Measurements from ENCODE around the gene ATF1.
"Not testable (repeated sequence)": the region's sequence is repeated elsewhere in the genome, so short reads cannot be mapped to it uniquely, and the experiment has no call there.

Gene ATF1

DNA sequence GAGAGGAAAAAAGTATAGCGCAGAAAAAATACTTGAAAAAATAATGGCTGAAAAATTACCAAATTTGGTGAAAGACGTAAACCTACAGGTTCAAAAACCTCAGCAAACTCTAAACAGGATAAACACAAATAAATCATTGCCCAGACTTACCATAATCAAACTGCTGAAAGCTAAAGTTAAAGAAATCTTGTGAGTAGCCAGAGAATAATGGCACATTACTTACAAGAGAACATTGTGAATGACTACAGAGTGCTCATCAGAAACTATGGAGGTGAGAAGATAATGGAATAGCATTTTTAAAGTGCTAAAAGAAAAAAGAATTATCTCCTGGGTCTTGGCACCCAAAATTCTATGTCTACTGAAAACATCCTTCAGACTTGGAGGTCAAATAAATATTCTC, 36.0 kb downstream of the ATF1 start:
- Histone ChIP-seq H3K36me3 (ENCODE audit: insufficient read depth, insufficient read length, low read length) (peaks cover 44% of the 10 kb centered on the region), H3K9ac (ENCODE audit: insufficient read length, low read depth) (no peak overlapping the region), H3K4me1 (ENCODE audit: insufficient read depth, insufficient read length) (no peaks in the 10 kb centered on the region), H3K27me3 (ENCODE audit: insufficient read depth, insufficient read length) (no peaks in the 10 kb centered on the region), H3K9me3 (ENCODE audit: insufficient read depth, low read length) (peaks cover 18% of the 10 kb centered on the region), H3K4me3 (ENCODE audit: insufficient read length, low read depth) (no peak overlapping the region)
- no peak for DNase-seq (ENCODE audit: low read depth, low spot score)
- TF ChIP-seq ZNF274 (IDR thresholded peaks at IDR 0.05; ENCODE audit: low read depth, low read length) (no peak), SUZ12 (IDR thresholded peaks at IDR 0.05; ENCODE audit: extremely low read depth, insufficient read depth, insufficient read length) (no peak)

DNA sequence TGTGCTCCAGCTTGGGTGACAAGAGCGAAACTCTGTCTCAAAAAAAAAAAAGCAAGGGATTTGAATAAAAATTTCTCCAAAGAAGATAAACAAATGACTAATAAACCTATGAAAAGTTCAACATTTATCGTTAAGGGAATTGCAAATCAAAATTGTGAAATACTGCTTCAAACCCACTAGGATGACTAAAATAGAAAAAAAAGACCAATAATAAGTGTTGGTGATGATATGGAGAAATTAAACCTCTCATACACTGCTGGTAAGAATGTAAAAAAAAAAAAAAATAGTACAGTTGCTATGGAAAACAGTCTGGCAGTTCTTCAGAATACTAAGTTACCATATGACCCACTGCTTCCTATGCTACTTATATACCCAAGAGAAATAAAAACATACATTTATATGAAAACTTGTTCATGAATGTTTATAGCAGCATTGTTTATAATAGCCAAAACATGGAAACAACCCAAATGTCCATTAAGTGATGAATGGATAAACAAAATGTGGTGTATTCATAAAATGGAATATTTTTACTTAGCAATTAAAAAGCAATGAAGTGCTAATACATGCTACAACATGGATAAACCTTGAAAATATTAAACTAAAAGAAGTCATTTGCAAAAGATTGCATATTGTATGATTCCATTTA, 39.5 kb downstream of the ATF1 start:
- Histone ChIP-seq H3K4me3 (ENCODE audit: insufficient read length, low read depth) (no peak overlapping the region), H3K27me3 (ENCODE audit: insufficient read depth, insufficient read length) (no peaks in the 10 kb centered on the region), H3K9me3 (ENCODE audit: insufficient read depth, low read length) (peaks cover 18% of the 10 kb centered on the region), H3K9ac (ENCODE audit: insufficient read length, low read depth) (no peak overlapping the region), H3K36me3 (ENCODE audit: insufficient read depth, insufficient read length, low read length) (peaks cover 21% of the 10 kb centered on the region), H3K4me1 (ENCODE audit: insufficient read depth, insufficient read length) (no peaks in the 10 kb centered on the region)
- TF ChIP-seq SUZ12 (IDR thresholded peaks at IDR 0.05; ENCODE audit: extremely low read depth, insufficient read depth, insufficient read length), result no peak
- no peak for TF ChIP-seq ZNF274 (IDR thresholded peaks at IDR 0.05; ENCODE audit: low read depth, low read length)
- TF ChIP-seq YY1 (IDR thresholded peaks at IDR 0.05; ENCODE audit: insufficient read depth, insufficient read length), result no peak
- no peak for DNase-seq (ENCODE audit: low read depth, low spot score)

DNA sequence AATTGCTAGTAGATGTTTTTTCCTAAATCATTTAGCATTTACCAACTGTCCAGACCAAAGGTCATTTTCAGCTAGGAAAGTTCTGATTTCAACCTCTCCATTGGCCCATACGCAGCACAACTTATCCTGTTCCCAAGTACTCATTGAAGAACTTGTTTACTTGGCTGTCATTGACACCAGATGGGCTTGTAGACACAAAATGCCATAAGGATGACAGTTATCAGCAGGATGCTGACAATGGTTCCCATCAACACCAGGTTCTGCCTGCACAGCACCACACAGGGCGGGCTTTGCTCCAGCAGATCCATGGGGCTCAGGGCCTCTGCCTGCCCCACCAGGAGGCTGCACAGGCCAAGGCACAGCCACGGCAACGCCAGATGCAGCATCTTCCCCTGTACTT, 42.3 kb downstream of the ATF1 start:
- no peak for DNase-seq (ENCODE audit: low read depth, low spot score)
- Histone ChIP-seq H3K9ac (ENCODE audit: insufficient read length, low read depth) (no peak overlapping the region), H3K4me3 (ENCODE audit: insufficient read length, low read depth) (no peak overlapping the region), H3K36me3 (ENCODE audit: insufficient read depth, insufficient read length, low read length) (peaks cover 13% of the 10 kb centered on the region), H3K27me3 (ENCODE audit: insufficient read depth, insufficient read length) (no peaks in the 10 kb centered on the region), H3K4me1 (ENCODE audit: insufficient read depth, insufficient read length) (no peaks in the 10 kb centered on the region), H3K9me3 (ENCODE audit: insufficient read depth, low read length) (no peaks in the 10 kb centered on the region)
- TF ChIP-seq YY1 (IDR thresholded peaks at IDR 0.05; ENCODE audit: insufficient read depth, insufficient read length), result no peak
- TF ChIP-seq ZNF274 (IDR thresholded peaks at IDR 0.05; ENCODE audit: low read depth, low read length), result no peak
- TF ChIP-seq SUZ12 (IDR thresholded peaks at IDR 0.05; ENCODE audit: extremely low read depth, insufficient read depth, insufficient read length), result no peak

DNA sequence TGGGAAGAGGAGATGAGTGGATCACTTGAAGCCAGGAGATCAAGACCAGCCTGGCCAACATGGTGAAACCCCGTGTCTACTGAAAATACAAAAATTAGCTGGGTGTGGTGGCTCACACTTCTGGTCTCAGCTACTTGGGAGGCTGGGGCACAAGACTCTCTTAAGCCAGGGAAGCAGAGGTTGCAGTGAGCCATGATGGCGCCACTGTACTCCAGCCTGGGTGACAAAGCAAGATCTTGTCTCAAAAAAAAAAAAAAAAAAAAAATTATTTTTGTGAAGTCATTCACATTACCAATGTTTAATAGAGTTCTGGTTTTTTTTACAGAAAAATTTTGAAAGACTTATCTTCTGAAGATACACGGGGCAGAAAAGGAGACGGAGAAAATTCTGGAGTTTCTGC, 45.2 kb downstream of the ATF1 start:
- DNase-seq (ENCODE audit: low read depth, low spot score); H3K4me3 ChIP-seq (ENCODE audit: insufficient read length, low read depth); H3K9ac ChIP-seq (ENCODE audit: insufficient read length, low read depth); H3K9me3 ChIP-seq (ENCODE audit: insufficient read depth, low read length); H3K27me3 ChIP-seq (ENCODE audit: insufficient read depth, insufficient read length); H3K4me1 ChIP-seq (ENCODE audit: insufficient read depth, insufficient read length): not testable (repeated sequence)
- peaks cover 23% of the 10 kb centered on the region for H3K36me3 ChIP-seq (ENCODE audit: insufficient read depth, insufficient read length, low read length)

DNA sequence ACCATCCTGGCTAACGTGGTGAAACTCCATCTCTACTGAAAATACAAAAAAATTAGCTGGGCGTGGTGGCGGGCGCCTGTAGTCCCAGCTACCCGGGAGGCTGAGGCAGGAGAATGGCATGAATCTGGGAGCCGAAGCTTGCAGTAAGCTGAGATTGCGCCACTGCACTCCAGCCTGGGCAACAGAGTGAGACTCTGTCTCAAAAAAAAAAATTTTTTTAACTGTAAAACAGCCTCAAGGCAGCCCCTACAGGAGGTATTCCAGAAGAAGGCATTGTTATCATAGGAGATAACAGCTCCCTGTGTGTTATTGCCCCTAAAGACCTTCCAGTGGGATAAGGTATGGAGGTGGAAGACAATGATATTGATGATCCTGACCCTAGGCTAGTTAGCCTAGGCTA, 51.0 kb downstream of the ATF1 start:
- H3K4me1 ChIP-seq (ENCODE audit: insufficient read depth, insufficient read length); H3K9me3 ChIP-seq (ENCODE audit: insufficient read depth, low read length); H3K4me3 ChIP-seq (ENCODE audit: insufficient read length, low read depth); H3K9ac ChIP-seq (ENCODE audit: insufficient read length, low read depth); H3K27me3 ChIP-seq (ENCODE audit: insufficient read depth, insufficient read length); DNase-seq (ENCODE audit: low read depth, low spot score): not testable (repeated sequence)
- peaks cover 55% of the 10 kb centered on the region for H3K36me3 ChIP-seq (ENCODE audit: insufficient read depth, insufficient read length, low read length)

DNA sequence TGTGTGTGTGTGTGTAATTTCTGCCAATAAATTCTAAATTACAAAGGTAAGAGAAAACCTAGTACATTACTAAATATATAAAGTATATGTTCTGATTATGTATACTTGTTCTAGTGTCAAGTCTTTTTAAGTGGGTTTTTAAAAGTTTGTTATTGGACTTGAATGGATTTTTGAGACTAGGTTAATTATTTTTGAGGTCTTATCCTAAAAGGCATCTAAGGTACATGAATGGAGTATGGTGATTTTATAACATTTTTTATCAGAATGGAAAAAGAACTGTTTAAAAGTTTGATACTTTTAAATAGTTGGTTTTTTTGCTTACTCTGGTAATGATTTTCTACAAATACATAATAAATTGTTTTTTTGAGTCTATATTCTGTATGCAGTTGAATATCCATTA, 56.3 kb downstream of the ATF1 start:
- Histone ChIP-seq H3K4me3 (ENCODE audit: insufficient read length, low read depth) (no peak overlapping the region), H3K9me3 (ENCODE audit: insufficient read depth, low read length) (no peaks in the 10 kb centered on the region), H3K27me3 (ENCODE audit: insufficient read depth, insufficient read length) (no peaks in the 10 kb centered on the region), H3K4me1 (ENCODE audit: insufficient read depth, insufficient read length) (no peaks in the 10 kb centered on the region), H3K36me3 (ENCODE audit: insufficient read depth, insufficient read length, low read length) (peaks cover 37% of the 10 kb centered on the region), H3K9ac (ENCODE audit: insufficient read length, low read depth) (no peak overlapping the region)
- TF ChIP-seq YY1 (IDR thresholded peaks at IDR 0.05; ENCODE audit: insufficient read depth, insufficient read length) (no peak), SUZ12 (IDR thresholded peaks at IDR 0.05; ENCODE audit: extremely low read depth, insufficient read depth, insufficient read length) (no peak), ZNF274 (IDR thresholded peaks at IDR 0.05; ENCODE audit: low read depth, low read length) (no peak)
- DNase-seq (ENCODE audit: low read depth, low spot score), result no peak

DNA sequence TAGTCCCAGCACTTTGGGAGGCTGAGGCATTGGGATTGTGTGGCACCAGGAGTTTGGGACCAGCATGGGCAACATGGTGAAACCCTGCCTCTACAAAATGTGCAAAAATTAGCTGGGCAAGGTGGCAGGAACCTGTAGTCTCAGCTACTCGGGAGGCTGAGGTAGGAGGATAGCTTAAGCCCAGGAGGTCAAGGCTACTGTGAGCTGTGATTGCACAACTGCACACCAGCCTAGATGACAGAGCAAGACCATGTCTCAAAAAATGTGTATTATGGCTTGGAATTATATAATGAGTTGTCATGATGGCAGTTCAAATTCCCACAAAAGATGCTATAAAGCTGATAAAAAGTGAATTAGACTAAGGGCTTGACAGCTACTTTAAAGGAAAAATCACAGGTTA, 58.2 kb downstream of the ATF1 start:
- H3K9ac ChIP-seq (ENCODE audit: insufficient read length, low read depth), result no peak overlapping the region
- no peak for TF ChIP-seq YY1 (IDR thresholded peaks at IDR 0.05; ENCODE audit: insufficient read depth, insufficient read length)
- no peak for TF ChIP-seq ZNF274 (IDR thresholded peaks at IDR 0.05; ENCODE audit: low read depth, low read length)
- no peak for TF ChIP-seq SUZ12 (IDR thresholded peaks at IDR 0.05; ENCODE audit: extremely low read depth, insufficient read depth, insufficient read length)
- no peak for DNase-seq (ENCODE audit: low read depth, low spot score)
- H3K4me1 ChIP-seq (ENCODE audit: insufficient read depth, insufficient read length), result no peaks in the 10 kb centered on the region
- no peaks in the 10 kb centered on the region for H3K27me3 ChIP-seq (ENCODE audit: insufficient read depth, insufficient read length)
- peaks cover 20% of the 10 kb centered on the region for H3K36me3 ChIP-seq (ENCODE audit: insufficient read depth, insufficient read length, low read length)
- no peak overlapping the region for H3K4me3 ChIP-seq (ENCODE audit: insufficient read length, low read depth)
- no peaks in the 10 kb centered on the region for H3K9me3 ChIP-seq (ENCODE audit: insufficient read depth, low read length)

DNA sequence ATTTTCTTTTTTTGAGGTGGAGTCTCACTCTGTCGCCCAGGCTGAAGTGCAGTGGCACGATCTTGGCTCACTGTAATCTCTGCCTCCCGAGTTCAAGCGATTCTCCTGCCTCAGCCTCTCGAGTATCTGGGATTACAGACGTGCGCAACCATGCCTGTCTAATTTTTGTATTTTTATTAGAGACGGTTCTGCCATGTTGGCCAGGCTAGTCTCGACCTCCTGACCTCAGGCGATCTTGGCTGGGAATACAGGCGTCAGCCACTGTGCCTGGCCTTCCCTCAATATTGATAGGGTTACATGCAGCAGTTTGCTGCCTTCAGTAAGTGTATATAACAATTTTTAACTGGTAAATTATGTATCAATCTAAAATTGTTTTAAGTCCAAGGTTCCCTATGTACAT, 59.8 kb downstream of the ATF1 start:
- H3K4me1 ChIP-seq (ENCODE audit: insufficient read depth, insufficient read length); H3K9me3 ChIP-seq (ENCODE audit: insufficient read depth, low read length); DNase-seq (ENCODE audit: low read depth, low spot score); H3K36me3 ChIP-seq (ENCODE audit: insufficient read depth, insufficient read length, low read length); H3K4me3 ChIP-seq (ENCODE audit: insufficient read length, low read depth); H3K9ac ChIP-seq (ENCODE audit: insufficient read length, low read depth); H3K27me3 ChIP-seq (ENCODE audit: insufficient read depth, insufficient read length): not testable (repeated sequence)
